HUES64 (cell line): ENCODE measurements around the gene MAML3.

Source experiments
- H3K27ac ChIP-seq: 2 replicates; pipeline ENCODE4 v1.7.0; 2013; ENCODE audit warnings: low read depth, low read length, inconsistent platforms
- H3K27me3 ChIP-seq: 2 replicates; pipeline ENCODE4 v1.6.1; 2013; ENCODE audit warnings: mild to moderate bottlenecking, low read length; ENCODE audit not compliant: insufficient read depth
- H3K36me3 ChIP-seq: 2 replicates; pipeline ENCODE4 v1.6.1; 2013; ENCODE audit warnings: mild to moderate bottlenecking, low read length; ENCODE audit not compliant: insufficient read depth
- H3K4me1 ChIP-seq: 2 replicates; pipeline ENCODE4 v1.6.1; 2013; ENCODE audit warnings: mild to moderate bottlenecking, low read length, moderate library complexity; ENCODE audit not compliant: insufficient read depth
- H3K4me3 ChIP-seq: 2 replicates; pipeline ENCODE4 v1.5.1; 2013; ENCODE audit warnings: mild to moderate bottlenecking, low read length, moderate library complexity
- H3K9ac ChIP-seq: 2 replicates; pipeline ENCODE4 v1.6.1; 2013; ENCODE audit warnings: mild to moderate bottlenecking, low read depth, low read length
- H3K9me3 ChIP-seq: 2 replicates; pipeline ENCODE4 v1.6.1; 2013; ENCODE audit warnings: low read depth, low read length; ENCODE audit not compliant: insufficient read depth
- WGBS: fragments of 150-250, 120-280 bp; methylation state at CpG from one replicate; pipeline ENCODE4 v1.1.7; 2013; ENCODE audit warnings: missing lambda C conversion rate; 5-methylcytosine and 5-hydroxymethylcytosine counted together

The MAML3 gene

DNA sequence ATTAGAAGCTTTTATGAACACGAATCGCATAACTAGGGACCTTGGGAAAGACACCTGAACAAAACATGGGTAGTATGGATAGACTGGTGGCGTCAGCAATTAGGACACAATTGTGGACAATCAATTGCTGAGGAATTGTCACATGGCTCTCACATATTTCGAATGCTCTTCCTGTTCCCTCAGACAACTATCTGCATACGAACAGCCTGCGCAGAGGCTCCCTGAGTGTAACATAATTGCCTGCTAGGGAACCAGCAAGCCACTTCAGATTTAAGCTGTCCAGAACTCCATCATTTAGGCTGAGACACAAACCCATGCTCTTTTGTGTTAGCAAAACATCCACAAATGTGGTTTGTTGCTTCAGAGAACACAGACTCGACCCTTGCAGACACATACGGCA, 327.6 kb downstream of the MAML3 start:
- Histone ChIP-seq H3K27me3 (no peaks in the 10 kb centered on the region), H3K9me3 (no peaks in the 10 kb centered on the region), H3K4me3 (no peak overlapping the region), H3K27ac (no peak overlapping the region), H3K36me3 (no peaks in the 10 kb centered on the region), H3K4me1 (peaks cover 52% of the 10 kb centered on the region), H3K9ac (no peak overlapping the region)
- WGBS = 77% methylated on average over 8 of the region's 8 CpGs

DNA sequence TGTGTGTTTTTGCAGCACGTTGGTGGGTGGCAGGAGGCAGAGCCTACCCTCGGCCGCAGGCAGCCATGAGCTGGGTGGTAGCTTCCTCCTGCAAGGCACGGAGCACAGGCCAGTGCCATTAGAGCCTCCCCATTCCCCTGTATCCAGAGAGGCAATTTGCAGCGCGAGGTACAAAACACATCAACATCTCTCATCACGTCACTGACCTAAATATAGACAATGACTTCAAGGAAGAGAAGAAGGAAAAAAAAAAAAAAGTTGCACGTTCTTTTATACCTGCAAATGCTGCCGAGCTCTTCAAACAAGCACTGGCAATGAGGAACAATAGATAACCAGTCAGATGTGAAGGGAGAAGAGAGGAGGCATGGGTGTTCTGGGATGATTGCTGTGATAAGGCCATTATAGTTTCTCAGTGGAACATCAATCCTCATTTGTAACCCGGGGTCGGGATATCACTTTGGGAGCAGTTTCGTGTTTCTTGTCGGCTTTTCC, 328.4 kb downstream of the MAML3 start:
- Histone ChIP-seq H3K27ac (peak overlapping the region; percentile 75; the same call in 1 of the 2 replicates), H3K36me3 (no peaks in the 10 kb centered on the region), H3K9ac (peak overlapping the region; percentile 55), H3K4me1 (peaks cover 52% of the 10 kb centered on the region), H3K27me3 (no peaks in the 10 kb centered on the region), H3K9me3 (no peaks in the 10 kb centered on the region), H3K4me3 (peak overlapping the region; percentile 40)
- 45% methylated on average over 13 of the region's 13 CpGs for WGBS

GRCh38 chr4:139824882-139825522, 329.0 kb downstream of the MAML3 start:
- 9% methylated on average over 7 of the region's 9 CpGs for WGBS
- Histone ChIP-seq H3K4me1 (peaks cover 52% of the 10 kb centered on the region), H3K27me3 (no peaks in the 10 kb centered on the region), H3K4me3 (peak overlapping the region; percentile 40), H3K9me3 (no peaks in the 10 kb centered on the region), H3K9ac (peak overlapping the region; percentile 55), H3K36me3 (no peaks in the 10 kb centered on the region), H3K27ac (peak overlapping the region; percentile 75)

- Histone ChIP-seq H3K9ac (no peak overlapping the region), H3K27ac (0 out of 2 replicates have a peak overlapping the region, but pooled peaks have one; percentile 75), H3K36me3 (no peaks in the 10 kb centered on the region), H3K9me3 (no peaks in the 10 kb centered on the region), H3K4me3 (no peak overlapping the region), H3K4me1 (peaks cover 54% of the 10 kb centered on the region), H3K27me3 (no peaks in the 10 kb centered on the region)
- WGBS = 89% methylated on average over 4 of the region's 5 CpGs
Observed at GRCh38 chr4:139823746-139824145, 330.2 kb downstream of the MAML3 start.

GRCh38 chr4:139823345-139823744, 330.6 kb downstream of the MAML3 start:
- Histone ChIP-seq H3K4me3 (no peak overlapping the region), H3K4me1 (peaks cover 54% of the 10 kb centered on the region), H3K9me3 (no peaks in the 10 kb centered on the region), H3K36me3 (no peaks in the 10 kb centered on the region), H3K27ac (no peak overlapping the region), H3K9ac (no peak overlapping the region), H3K27me3 (no peaks in the 10 kb centered on the region)
- WGBS = 91% methylated on average over 4 of the region's 4 CpGs

DNA sequence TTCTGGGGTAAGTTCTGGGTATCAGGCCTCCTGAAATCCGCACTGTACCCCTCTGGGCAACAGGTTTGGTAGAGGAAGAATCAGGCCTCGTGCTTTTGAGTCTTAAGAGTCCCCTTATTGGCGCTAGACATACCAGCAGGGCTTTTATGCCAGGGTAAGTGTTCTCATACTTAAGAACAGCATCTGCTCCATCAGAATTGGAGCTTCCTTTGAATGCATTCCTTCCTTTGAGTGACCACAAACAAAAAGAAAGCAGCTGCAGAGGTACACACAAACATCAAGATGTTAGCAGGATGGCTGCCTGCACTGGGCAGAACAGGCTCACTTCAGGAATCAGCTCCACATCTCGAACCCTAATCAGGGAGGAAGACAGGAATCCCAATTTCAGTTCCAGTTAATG, 331.6 kb downstream of the MAML3 start:
- H3K36me3 ChIP-seq = no peaks in the 10 kb centered on the region
- H3K4me1 ChIP-seq = peaks cover 53% of the 10 kb centered on the region
- no peak overlapping the region for H3K4me3 ChIP-seq
- no peak overlapping the region for H3K27ac ChIP-seq
- 95% methylated on average over 4 of the region's 4 CpGs for WGBS
- no peaks in the 10 kb centered on the region for H3K9me3 ChIP-seq
- H3K9ac ChIP-seq = no peak overlapping the region
- no peaks in the 10 kb centered on the region for H3K27me3 ChIP-seq

DNA sequence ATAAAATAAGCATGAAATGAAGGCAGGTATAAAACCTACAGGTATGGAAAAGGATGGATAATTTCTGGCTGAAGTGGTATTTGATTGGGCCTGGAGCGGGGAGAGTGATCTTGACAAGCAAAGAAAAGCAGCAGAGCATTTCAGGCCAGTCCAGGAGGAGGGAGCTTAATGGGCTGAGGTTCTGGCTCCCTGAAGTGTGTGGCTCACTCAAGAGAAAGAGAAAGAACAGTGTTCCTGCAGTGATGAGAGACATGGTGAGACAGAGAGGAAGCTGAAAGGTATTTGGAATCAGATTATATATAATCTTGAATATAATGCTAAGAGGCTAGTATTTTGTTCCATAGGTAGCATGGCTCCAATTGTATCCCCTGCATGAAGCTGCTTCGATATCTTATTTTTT, 334.9 kb downstream of the MAML3 start:
- no peak overlapping the region for H3K4me3 ChIP-seq
- no peak overlapping the region for H3K9ac ChIP-seq
- H3K27me3 ChIP-seq = no peaks in the 10 kb centered on the region
- H3K9me3 ChIP-seq = no peaks in the 10 kb centered on the region
- 89% methylated on average over 2 of the region's 2 CpGs for WGBS
- H3K36me3 ChIP-seq = no peaks in the 10 kb centered on the region
- H3K4me1 ChIP-seq = peaks cover 46% of the 10 kb centered on the region
- no peak overlapping the region for H3K27ac ChIP-seq

GRCh38 chr4:139817657-139818452, 336.1 kb downstream of the MAML3 start:
- WGBS = 95% methylated on average over 6 of the region's 6 CpGs
- H3K9ac ChIP-seq = no peak overlapping the region
- no peaks in the 10 kb centered on the region for H3K27me3 ChIP-seq

DNA sequence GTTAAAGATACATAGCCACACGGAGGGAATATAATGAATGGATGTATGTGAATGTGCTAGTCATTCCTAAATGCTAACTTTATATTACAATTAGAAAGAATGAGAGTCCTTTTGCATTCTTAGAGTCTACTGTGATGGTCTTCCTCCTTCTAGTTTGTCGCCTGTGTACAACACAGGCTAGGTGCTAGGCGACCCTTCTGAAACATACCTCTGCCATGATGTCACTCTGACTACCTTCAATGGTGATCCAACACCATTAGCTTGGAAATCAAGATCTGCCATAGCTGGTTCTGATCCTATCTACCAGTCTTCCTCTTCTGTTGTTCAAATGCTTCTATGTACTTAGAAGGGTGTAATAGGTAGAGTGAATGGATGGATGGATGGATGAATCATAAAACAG, 337.1 kb downstream of the MAML3 start:
- no peaks in the 10 kb centered on the region for H3K36me3 ChIP-seq
- H3K27me3 ChIP-seq = no peaks in the 10 kb centered on the region
- H3K9ac ChIP-seq = peak overlapping the region; percentile 76; the same call in 1 of the 2 replicates
- H3K4me3 ChIP-seq = peak overlapping the region; percentile 47; the same call in 1 of the 2 replicates
- peak overlapping the region; percentile 92 for H3K27ac ChIP-seq
- peaks cover 30% of the 10 kb centered on the region for H3K4me1 ChIP-seq
- no peaks in the 10 kb centered on the region for H3K9me3 ChIP-seq
- WGBS = 83% methylated on average over 2 of the region's 3 CpGs

More at GRCh38 chr4:139817657-139818452, 336.1 kb downstream of the MAML3 start:
- no peak overlapping the region for H3K27ac ChIP-seq
- no peaks in the 10 kb centered on the region for H3K36me3 ChIP-seq
- H3K4me3 ChIP-seq = no peak overlapping the region
- no peaks in the 10 kb centered on the region for H3K9me3 ChIP-seq
- H3K4me1 ChIP-seq = peaks cover 36% of the 10 kb centered on the region

- peaks cover 5% of the 10 kb centered on the region; the same call in 1 of the 2 replicates for H3K9me3 ChIP-seq
- peak overlapping the region; percentile 47 for H3K4me3 ChIP-seq
- no peaks in the 10 kb centered on the region for H3K27me3 ChIP-seq
- no peaks in the 10 kb centered on the region for H3K36me3 ChIP-seq
- peak overlapping the region; percentile 76 for H3K9ac ChIP-seq
- H3K4me1 ChIP-seq = peaks cover 30% of the 10 kb centered on the region
- WGBS = 18% methylated on average over 24 of the region's 24 CpGs
- H3K27ac ChIP-seq = peak overlapping the region; percentile 92
Observed at GRCh38 chr4:139815778-139816601, 338.0 kb downstream of the MAML3 start.
